Stomach smooth muscle (tissue), 2 donors: Measurements from ENCODE around the gene STARD5.
"Not testable (repeated sequence)": the region's sequence is repeated elsewhere in the genome, so short reads cannot be mapped to it uniquely, and the experiment has no call there.

Source experiments
- H3K27ac ChIP-seq: one replicate; pipeline ENCODE4 v1.7.0; 2013; ENCODE audit warnings: mild to moderate bottlenecking, low read length, inconsistent platforms
- H3K27me3 ChIP-seq, 2 donors: one replicate each; pipeline ENCODE4 v1.7.0; 2013; ENCODE audit warnings: low read length in 2 of 2; ENCODE audit not compliant: insufficient read depth in 2 of 2, control insufficient read depth in 1 of 2
- H3K36me3 ChIP-seq, 2 donors: one replicate each; pipeline ENCODE4 v1.7.0; 2013; ENCODE audit warnings: low read length in 2 of 2; ENCODE audit not compliant: control insufficient read depth in 2 of 2, insufficient read depth in 2 of 2
- H3K4me1 ChIP-seq: one replicate; pipeline ENCODE4 v1.7.0; 2013; ENCODE audit warnings: low read length; ENCODE audit not compliant: control insufficient read depth, insufficient read depth
- H3K4me3 ChIP-seq, 2 donors: one replicate each; pipeline ENCODE4 v1.7.0; 2013; ENCODE audit warnings: low read length in 2 of 2
- H3K9ac ChIP-seq, 2 donors: one replicate each; pipeline ENCODE4 v1.7.0; 2013; ENCODE audit warnings: low read length in 2 of 2, mild to moderate bottlenecking in 1 of 2
- H3K9me3 ChIP-seq, 2 donors: one replicate each; pipeline ENCODE4 v1.7.0; 2013; ENCODE audit warnings: low read length in 2 of 2; ENCODE audit not compliant: control insufficient read depth in 2 of 2
- donor health status: healthy.
- donor health status: Pancreatic carcinoma.

Gene STARD5

DNA sequence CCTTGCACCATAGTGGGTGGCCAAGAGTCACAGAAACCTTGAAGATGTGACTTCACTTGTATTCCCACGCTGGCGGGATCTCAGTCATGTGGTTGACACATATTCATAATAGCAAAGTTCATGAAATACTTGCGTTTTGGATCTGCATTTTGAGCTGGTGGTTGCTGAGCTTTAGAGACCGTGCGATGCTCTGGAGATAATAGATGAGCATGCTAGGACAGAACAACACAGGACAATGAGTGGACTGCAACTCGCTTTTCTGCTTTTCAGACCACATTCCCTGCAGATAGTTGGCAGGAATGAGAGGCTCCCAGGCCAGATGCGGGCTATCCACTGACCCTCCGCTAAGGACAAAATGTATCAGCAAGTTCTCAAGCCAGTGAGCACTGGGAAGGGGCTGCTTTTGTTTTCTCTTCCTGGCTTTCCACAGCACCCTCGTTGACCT, 13.8 kb upstream of the STARD5 start:
- H3K27ac ChIP-seq = peak overlapping the region; percentile 11

GRCh38 chr15:81337241-81337640, 13.3 kb upstream of the STARD5 start:
- H3K9me3 ChIP-seq = no peaks in the 10 kb centered on the region
- no peaks in the 10 kb centered on the region for H3K27me3 ChIP-seq
- no peak overlapping the region for H3K4me3 ChIP-seq
- H3K4me1 ChIP-seq = peaks cover 4% of the 10 kb centered on the region
- no peak overlapping the region for H3K27ac ChIP-seq
- H3K36me3 ChIP-seq = no peaks in the 10 kb centered on the region
- no peak overlapping the region for H3K9ac ChIP-seq

More for the DNA sequence above, 13.8 kb upstream of the STARD5 start:
- no peaks in the 10 kb centered on the region for H3K9me3 ChIP-seq
- no peak overlapping the region for H3K9ac ChIP-seq
- H3K36me3 ChIP-seq = no peaks in the 10 kb centered on the region
- peaks cover 4% of the 10 kb centered on the region for H3K4me1 ChIP-seq
- no peaks in the 10 kb centered on the region for H3K27me3 ChIP-seq
- no peak overlapping the region for H3K4me3 ChIP-seq

DNA sequence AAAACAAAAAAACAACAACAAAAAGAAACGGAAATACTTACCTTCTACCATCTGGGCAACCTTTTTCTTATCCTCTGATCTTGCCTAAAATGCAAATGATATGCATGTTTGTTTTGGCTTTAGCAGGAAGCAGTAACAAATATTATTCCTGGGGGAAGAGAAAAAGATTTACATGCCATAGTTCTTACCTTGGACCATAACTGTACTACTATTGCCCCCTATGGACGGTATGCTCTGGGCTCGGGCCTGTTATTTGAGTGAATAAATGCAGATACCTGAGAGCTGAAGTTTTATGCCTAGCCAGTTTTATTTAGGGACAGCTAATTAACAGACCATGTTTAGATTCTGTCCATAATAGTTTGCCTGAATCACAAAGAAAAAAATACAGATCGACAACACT, 12.6 kb upstream of the STARD5 start:
- H3K27ac ChIP-seq = no peak overlapping the region
- no peak overlapping the region for H3K4me3 ChIP-seq
- no peaks in the 10 kb centered on the region for H3K36me3 ChIP-seq
- no peaks in the 10 kb centered on the region for H3K9me3 ChIP-seq
- H3K27me3 ChIP-seq = no peaks in the 10 kb centered on the region
- H3K4me1 ChIP-seq = peaks cover 4% of the 10 kb centered on the region
- H3K9ac ChIP-seq = no peak overlapping the region

GRCh38 chr15:81335631-81336030, 11.7 kb upstream of the STARD5 start:
- H3K27me3 ChIP-seq = no peaks in the 10 kb centered on the region
- no peak overlapping the region for H3K27ac ChIP-seq
- H3K36me3 ChIP-seq = no peaks in the 10 kb centered on the region
- no peak overlapping the region for H3K4me3 ChIP-seq
- no peaks in the 10 kb centered on the region for H3K9me3 ChIP-seq
- no peak overlapping the region for H3K9ac ChIP-seq
- peaks cover 4% of the 10 kb centered on the region for H3K4me1 ChIP-seq

DNA sequence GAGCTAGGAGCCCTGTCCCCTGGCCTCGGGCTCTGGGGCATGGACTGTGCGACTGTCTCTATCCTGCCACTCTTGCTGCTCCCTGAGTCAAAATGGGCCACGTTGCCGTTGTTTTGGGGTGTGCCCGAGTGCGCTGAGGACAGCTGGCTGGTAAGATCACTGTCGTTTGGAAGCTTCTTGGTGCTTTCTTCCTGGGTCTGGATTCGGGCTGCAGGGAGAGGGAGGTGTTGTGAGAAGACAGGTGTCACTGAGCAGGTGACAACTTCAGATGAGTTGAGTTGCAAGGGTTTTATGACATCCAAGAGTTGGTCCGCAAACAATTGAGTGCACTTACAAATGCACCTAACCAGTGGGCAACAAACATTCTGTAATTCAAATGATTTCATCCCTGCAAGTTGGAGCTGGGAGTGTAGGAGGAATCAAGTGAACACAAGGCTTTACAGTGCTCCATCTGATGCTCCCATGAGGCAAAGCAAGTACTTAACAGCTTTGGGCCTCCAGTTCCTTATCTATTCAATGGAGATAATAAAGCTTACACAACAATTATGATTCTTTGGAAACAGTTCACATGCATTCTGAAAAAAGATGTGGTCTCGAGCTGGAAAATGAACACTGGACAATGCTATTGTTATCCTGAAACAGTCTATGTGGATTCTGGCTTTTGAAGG, 11.0 kb upstream of the STARD5 start:
- Histone ChIP-seq H3K27me3 (no peaks in the 10 kb centered on the region), H3K4me1 (peaks cover 4% of the 10 kb centered on the region), H3K27ac (no peak overlapping the region), H3K9me3 (no peaks in the 10 kb centered on the region), H3K36me3 (no peaks in the 10 kb centered on the region), H3K9ac (no peak overlapping the region), H3K4me3 (no peak overlapping the region)

DNA sequence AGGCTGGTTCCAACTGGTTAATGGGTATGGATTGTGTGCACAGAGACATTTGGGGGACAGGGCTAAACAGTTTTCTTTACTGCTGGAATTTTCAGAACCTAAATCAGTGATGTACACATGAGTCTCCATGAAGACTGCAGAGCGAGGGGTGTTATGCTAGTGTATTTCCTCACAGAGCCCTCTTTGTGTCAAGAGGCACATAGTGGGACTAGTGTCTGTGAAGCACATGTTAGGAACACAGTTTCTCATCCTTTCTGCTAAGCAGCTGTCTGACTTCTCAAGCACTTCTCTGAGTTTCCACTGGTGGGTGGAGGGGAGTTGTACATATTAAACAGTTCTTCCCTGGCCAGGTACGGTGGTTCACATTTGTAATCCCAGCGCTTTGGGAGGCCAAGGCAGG, 9.4 kb upstream of the STARD5 start:
- H3K4me1 ChIP-seq = no peaks in the 10 kb centered on the region
- no peak overlapping the region for H3K4me3 ChIP-seq
- no peaks in the 10 kb centered on the region for H3K9me3 ChIP-seq
- no peaks in the 10 kb centered on the region for H3K27me3 ChIP-seq
- H3K9ac ChIP-seq = no peak overlapping the region
- no peak overlapping the region for H3K27ac ChIP-seq
- H3K36me3 ChIP-seq = no peaks in the 10 kb centered on the region

DNA sequence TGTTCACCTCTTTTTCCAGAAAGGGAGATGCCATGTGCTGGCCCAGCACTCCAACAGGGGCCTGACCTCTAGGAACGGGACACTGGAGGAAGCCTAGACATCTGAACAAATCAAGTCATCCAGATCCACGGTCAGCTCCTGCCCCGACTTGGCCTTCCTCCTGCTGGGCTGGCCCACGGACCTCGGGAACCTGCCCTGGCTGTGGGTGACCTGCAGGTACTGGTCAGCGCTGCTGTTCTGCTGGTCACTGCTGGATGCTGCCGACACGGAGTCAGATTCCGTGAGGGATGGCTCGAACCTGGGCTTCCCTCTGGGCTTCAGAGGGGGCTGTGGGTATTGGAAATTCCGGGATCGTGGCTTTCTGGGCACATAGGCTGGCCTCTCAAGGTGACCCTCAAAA, 8.4 kb upstream of the STARD5 start:
- Histone ChIP-seq H3K4me1 (no peaks in the 10 kb centered on the region), H3K9me3 (no peaks in the 10 kb centered on the region), H3K4me3 (no peak overlapping the region), H3K36me3 (no peaks in the 10 kb centered on the region), H3K9ac (no peak overlapping the region), H3K27me3 (no peaks in the 10 kb centered on the region), H3K27ac (no peak overlapping the region)

DNA sequence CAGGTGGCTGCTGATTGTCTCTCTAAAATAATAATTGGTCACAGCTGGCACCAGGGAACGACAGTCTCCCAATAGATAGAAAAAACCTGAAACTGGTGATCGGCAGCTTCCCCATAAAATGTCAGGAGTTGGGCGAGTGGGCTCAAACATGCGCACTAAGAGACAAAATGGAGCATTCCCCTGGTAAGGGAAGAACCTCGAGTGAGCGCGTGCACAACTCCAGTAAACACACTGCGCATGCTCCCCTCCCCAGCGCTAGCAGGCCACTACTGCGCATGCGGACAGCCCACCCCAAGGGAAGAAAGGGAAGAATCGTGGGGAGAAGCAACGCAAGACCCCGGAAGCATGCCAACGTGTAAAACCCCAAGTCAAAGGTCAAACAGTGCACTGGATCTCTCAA, 7.7 kb upstream of the STARD5 start:
- Histone ChIP-seq H3K36me3 (no peaks in the 10 kb centered on the region), H3K27ac (no peak overlapping the region)

GRCh38 chr15:81331141-81331540, 7.2 kb upstream of the STARD5 start:
- not testable (repeated sequence) for H3K36me3 ChIP-seq, H3K4me1 ChIP-seq, H3K27ac ChIP-seq, H3K9ac ChIP-seq, H3K9me3 ChIP-seq, H3K4me3 ChIP-seq, H3K27me3 ChIP-seq

More for the DNA sequence above, 7.7 kb upstream of the STARD5 start:
- no peaks in the 10 kb centered on the region for H3K4me1 ChIP-seq
- H3K9me3 ChIP-seq = no peaks in the 10 kb centered on the region
- no peak overlapping the region for H3K9ac ChIP-seq
- H3K27me3 ChIP-seq = no peaks in the 10 kb centered on the region
- no peak overlapping the region for H3K4me3 ChIP-seq

- no peaks in the 10 kb centered on the region for H3K36me3 ChIP-seq
- no peak overlapping the region for H3K27ac ChIP-seq
- H3K4me3 ChIP-seq = no peak overlapping the region
- H3K9me3 ChIP-seq = no peaks in the 10 kb centered on the region
- no peaks in the 10 kb centered on the region for H3K27me3 ChIP-seq
- H3K9ac ChIP-seq = no peak overlapping the region
- H3K4me1 ChIP-seq = no peaks in the 10 kb centered on the region
These were observed 6.6 kb upstream of the STARD5 start for GRCh38 chr15:81330366-81331090.

DNA sequence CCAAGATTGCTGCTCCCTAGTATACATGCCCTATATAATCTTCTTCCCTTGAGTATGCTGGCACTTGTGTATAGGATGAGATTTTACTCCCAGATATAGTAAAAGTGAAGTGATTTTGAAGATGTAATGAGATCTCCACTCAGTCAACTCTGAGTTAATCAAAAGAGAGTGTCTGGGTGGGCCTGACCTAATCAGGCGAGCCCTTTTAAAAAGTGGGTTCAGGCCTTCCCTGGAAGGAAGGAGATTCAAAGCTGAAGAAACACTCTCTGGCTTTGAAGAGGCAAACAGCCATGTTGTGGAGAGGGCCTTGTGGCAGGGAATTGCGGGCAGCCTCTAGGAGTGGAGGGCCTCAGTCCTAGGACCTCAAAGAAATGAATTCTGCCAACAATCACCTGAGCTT, 5.5 kb upstream of the STARD5 start:
- peaks cover 3% of the 10 kb centered on the region for H3K4me1 ChIP-seq
- H3K4me3 ChIP-seq = no peak overlapping the region
- no peaks in the 10 kb centered on the region for H3K27me3 ChIP-seq
- H3K9ac ChIP-seq = no peak overlapping the region
- H3K9me3 ChIP-seq = no peaks in the 10 kb centered on the region
- no peaks in the 10 kb centered on the region for H3K36me3 ChIP-seq
- no peak overlapping the region for H3K27ac ChIP-seq
